Astrocyte (in vitro differentiated cells and primary cell): ENCODE data around the gene GTF2H4. TPM values are rescaled to one million over a fixed set of nuclear protein-coding genes. Genes with fewer than 3 reads are reported as not detected.
A peak's percentile ranks its signal among the peaks of the same experiment; 100 is the strongest.

Source experiments
- DNase-seq: peaks from one replicate; pipeline ENCODE4 v3.0.0-alpha.2; 2010; ENCODE audit warnings: low read depth
- FAIRE-seq: peaks from 2 replicates; lab custom pipeline; 2011; peaks lifted over from hg19 to GRCh38; lab: Jason Lieb, UNC
- H2AFZ ChIP-seq: 2 replicates; pipeline ENCODE4 v1.6.0; 2012; ENCODE audit warnings: low read depth, low read length, inconsistent platforms
- H3K27ac ChIP-seq: 2 replicates; pipeline ENCODE4 v1.5.1; 2011; ENCODE audit warnings: low read depth, low read length, inconsistent platforms
- H3K27me3 ChIP-seq: 2 replicates; pipeline ENCODE4 v1.6.0; 2011; ENCODE audit warnings: low read length, inconsistent platforms; ENCODE audit not compliant: insufficient read depth
- H3K36me3 ChIP-seq: 2 replicates; pipeline ENCODE4 v1.5.1; 2011; ENCODE audit warnings: low read length, inconsistent platforms; ENCODE audit not compliant: insufficient read depth
- H3K4me1 ChIP-seq: 2 replicates; pipeline ENCODE4 v1.5.1; 2011; ENCODE audit warnings: low read length, inconsistent platforms; ENCODE audit not compliant: insufficient read depth
- H3K4me2 ChIP-seq: 2 replicates; pipeline ENCODE4 v1.6.0; 2012; ENCODE audit warnings: low read length, inconsistent platforms
- H3K4me3 ChIP-seq: 2 replicates; pipeline ENCODE4 v1.5.1; 2011; ENCODE audit warnings: low read depth, mild to moderate bottlenecking, low read length, inconsistent platforms; ENCODE audit not compliant: insufficient read depth
- H3K79me2 ChIP-seq: 2 replicates; pipeline ENCODE4 v1.6.0; 2012; ENCODE audit warnings: mild to moderate bottlenecking, low read length, inconsistent platforms; ENCODE audit not compliant: insufficient read depth
- H3K9ac ChIP-seq: 2 replicates; pipeline ENCODE4 v1.6.0; 2012; ENCODE audit warnings: mild to moderate bottlenecking, low read length, inconsistent platforms
- H3K9me3 ChIP-seq: 2 replicates; pipeline ENCODE4 v1.5.1; 2012; ENCODE audit warnings: low read depth, mild to moderate bottlenecking, low read length, inconsistent platforms; ENCODE audit not compliant: insufficient read depth
- H4K20me1 ChIP-seq: 2 replicates; pipeline ENCODE4 v1.6.0; 2012; ENCODE audit warnings: low read length, inconsistent platforms; ENCODE audit not compliant: insufficient read depth
- H3K27ac Mint-ChIP-seq: one replicate; pipeline ENCODE4 v1.8.0; 2021; ENCODE audit warnings: mild to moderate bottlenecking, mixed read lengths; ENCODE audit not compliant: unreplicated experiment
- H3K27me3 Mint-ChIP-seq: one replicate; pipeline ENCODE4 v1.8.0; 2021; ENCODE audit warnings: low read depth, mixed read lengths; ENCODE audit not compliant: unreplicated experiment
- H3K36me3 Mint-ChIP-seq: one replicate; pipeline ENCODE4 v1.8.0; 2021; ENCODE audit warnings: low read depth, mixed read lengths; ENCODE audit not compliant: unreplicated experiment
- H3K4me1 Mint-ChIP-seq: one replicate; pipeline ENCODE4 v1.8.0; 2021; ENCODE audit warnings: low read depth, mixed read lengths; ENCODE audit not compliant: unreplicated experiment
- H3K4me3 Mint-ChIP-seq: one replicate; pipeline ENCODE4 v1.8.0; 2021; ENCODE audit warnings: mild to moderate bottlenecking, moderate library complexity, mixed read lengths; ENCODE audit not compliant: unreplicated experiment
- H3K9me3 Mint-ChIP-seq: one replicate; pipeline ENCODE4 v1.8.0; 2021; ENCODE audit warnings: mild to moderate bottlenecking, mixed read lengths; ENCODE audit not compliant: unreplicated experiment
- CTCF ChIP-seq: IDR thresholded peaks from 2 replicates; pipeline ENCODE4 v1.5.1; 2011; ENCODE audit warnings: low read depth, mild to moderate bottlenecking, inconsistent platforms, low read length, moderate library complexity; ENCODE audit not compliant: insufficient read depth
- EZH2 ChIP-seq: IDR thresholded peaks from 2 replicates; pipeline ENCODE4 v1.6.1; 2012; ENCODE audit warnings: mild to moderate bottlenecking, low read length, inconsistent platforms; ENCODE audit not compliant: insufficient read depth
- total RNA-seq: library from RNA; stranded (reverse); gene quantifications from 2 replicates; pipeline ENCODE4 v1.2.1, GENCODE V29; 2021

The GTF2H4 gene
- total RNA-seq, 1 donor from 2014 or later = 34.3 TPM

- Histone ChIP-seq H3K4me2 (peak overlapping the region; percentile 94), H3K36me3 (no peaks in the 10 kb centered on the region), H3K9me3 (no peaks in the 10 kb centered on the region), H3K9ac (peak overlapping the region; percentile 80), H3K79me2 (peaks cover 54% of the 10 kb centered on the region), H3K4me3 (no peak overlapping the region), H3K27ac (peak overlapping the region; percentile 65), H4K20me1 (peaks cover 12% of the 10 kb centered on the region), H2AFZ (no peak overlapping the region), H3K27me3 (no peaks in the 10 kb centered on the region), H3K4me1 (peaks cover 58% of the 10 kb centered on the region)
- DNase-seq (no peak), FAIRE-seq (no peak)
- H3K9me3 Mint-ChIP-seq = no peaks in the 10 kb centered on the region
- peak overlapping the region; percentile 90 for H3K4me3 Mint-ChIP-seq
- peaks cover 22% of the 10 kb centered on the region for H3K36me3 Mint-ChIP-seq
- TF ChIP-seq CTCF (no peak), EZH2 (no peak)
- no peaks in the 10 kb centered on the region for H3K27me3 Mint-ChIP-seq
- H3K4me1 Mint-ChIP-seq = peaks cover 53% of the 10 kb centered on the region
- H3K27ac Mint-ChIP-seq = peak overlapping the region; percentile 96
Measured at GRCh38 chr6:30886897-30887255, 21.1 kb upstream of the GTF2H4 start.

- H3K4me1 ChIP-seq = peaks cover 51% of the 10 kb centered on the region
- H3K9me3 ChIP-seq = no peaks in the 10 kb centered on the region
- H3K36me3 ChIP-seq = no peaks in the 10 kb centered on the region
- Mint-ChIP-seq H3K27me3 (no peaks in the 10 kb centered on the region), H3K9me3 (no peaks in the 10 kb centered on the region), H3K27ac (peak overlapping the region; percentile 63), H3K4me1 (peaks cover 43% of the 10 kb centered on the region), H3K36me3 (peaks cover 26% of the 10 kb centered on the region), H3K4me3 (peak overlapping the region; percentile 47)
- DNase-seq (peak; percentile 47), FAIRE-seq (no peak)
- TF ChIP-seq EZH2 = no peak
- no peak for TF ChIP-seq CTCF
- peak overlapping the region; percentile 66 for H3K27ac ChIP-seq
- H3K4me2 ChIP-seq = peak overlapping the region; percentile 68
- H4K20me1 ChIP-seq = peaks cover 13% of the 10 kb centered on the region
- H3K4me3 ChIP-seq = no peak overlapping the region
- H2AFZ ChIP-seq = no peak overlapping the region
- H3K9ac ChIP-seq = peak overlapping the region; percentile 65
- peaks cover 54% of the 10 kb centered on the region for H3K79me2 ChIP-seq
- no peaks in the 10 kb centered on the region for H3K27me3 ChIP-seq
Measured at GRCh38 chr6:30887901-30888815, 19.8 kb upstream of the GTF2H4 start.
